ENCODE measurements around the gene ADTRP. TPM values are rescaled to one million over a fixed set of nuclear protein-coding genes. Genes with fewer than 3 reads are reported as not detected.

The ADTRP gene
- total RNA-seq, 4 donors from 2014 or later, result not detected

DNA sequence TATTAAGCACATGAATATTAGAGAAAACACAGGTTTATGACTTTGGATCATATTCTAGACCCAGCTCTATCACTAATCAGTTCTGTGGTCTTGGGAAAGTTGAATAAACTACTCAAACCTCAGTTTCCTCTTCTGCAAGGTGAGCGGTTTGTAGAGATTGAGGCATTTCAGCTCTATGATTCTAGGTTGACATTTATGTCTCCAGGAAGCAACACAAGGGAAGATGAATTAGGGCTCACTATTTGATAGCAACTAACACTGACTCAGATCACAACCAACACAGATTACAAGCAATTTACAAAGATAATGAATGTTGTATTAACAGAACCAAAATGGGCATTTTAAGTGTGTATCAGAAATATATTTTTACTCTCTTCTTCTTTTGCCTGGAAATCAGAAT lies 21.9 kb downstream of the ADTRP start:
- Histone ChIP-seq H3K4me1 (no peaks in the 10 kb centered on the region), H3K36me3 (no peaks in the 10 kb centered on the region), H3K9me3 (peaks cover 0 to 4% (median 0%) of the 10 kb centered on the region in 4 donors), H3K27ac (no peak overlapping the region), H3K27me3 (no peaks in the 10 kb centered on the region), H3K4me3 (no peak overlapping the region)
- 47 to 90% methylated on average over 1 of the region's 1 CpG for WGBS, 2 donors
- DNase-seq (ENCODE audit: low spot score in 2 of 2), result no peak
- TF ChIP-seq EP300 (IDR thresholded peaks at IDR 0.05), result no peak
- TF ChIP-seq POLR2A (IDR thresholded peaks at IDR 0.05), result no peak
- TF ChIP-seq, protein P1, sequence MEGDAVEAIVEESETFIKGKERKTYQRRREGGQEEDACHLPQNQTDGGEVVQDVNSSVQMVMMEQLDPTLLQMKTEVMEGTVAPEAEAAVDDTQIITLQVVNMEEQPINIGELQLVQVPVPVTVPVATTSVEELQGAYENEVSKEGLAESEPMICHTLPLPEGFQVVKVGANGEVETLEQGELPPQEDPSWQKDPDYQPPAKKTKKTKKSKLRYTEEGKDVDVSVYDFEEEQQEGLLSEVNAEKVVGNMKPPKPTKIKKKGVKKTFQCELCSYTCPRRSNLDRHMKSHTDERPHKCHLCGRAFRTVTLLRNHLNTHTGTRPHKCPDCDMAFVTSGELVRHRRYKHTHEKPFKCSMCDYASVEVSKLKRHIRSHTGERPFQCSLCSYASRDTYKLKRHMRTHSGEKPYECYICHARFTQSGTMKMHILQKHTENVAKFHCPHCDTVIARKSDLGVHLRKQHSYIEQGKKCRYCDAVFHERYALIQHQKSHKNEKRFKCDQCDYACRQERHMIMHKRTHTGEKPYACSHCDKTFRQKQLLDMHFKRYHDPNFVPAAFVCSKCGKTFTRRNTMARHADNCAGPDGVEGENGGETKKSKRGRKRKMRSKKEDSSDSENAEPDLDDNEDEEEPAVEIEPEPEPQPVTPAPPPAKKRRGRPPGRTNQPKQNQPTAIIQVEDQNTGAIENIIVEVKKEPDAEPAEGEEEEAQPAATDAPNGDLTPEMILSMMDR (IDR thresholded peaks at IDR 0.05), result no peak

DNA sequence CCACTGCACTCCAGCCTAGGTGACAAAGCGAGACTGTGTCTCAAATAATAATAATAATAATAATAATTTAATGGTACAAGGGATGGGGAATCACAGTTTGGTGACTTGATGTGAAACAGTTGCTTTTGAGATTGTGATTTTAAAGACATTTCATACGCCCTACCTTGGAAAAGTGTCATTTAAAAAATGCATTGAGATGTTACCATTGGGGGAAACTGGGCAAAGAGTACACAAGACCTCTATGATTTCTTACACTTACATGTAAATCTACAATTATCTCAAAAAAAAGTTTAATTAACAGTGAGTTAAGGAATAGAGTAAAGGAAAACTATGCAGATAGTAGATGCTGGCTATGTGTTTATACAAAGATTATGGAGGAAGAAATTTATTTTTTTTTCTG lies 22.3 kb downstream of the ADTRP start:
- Histone ChIP-seq H3K9me3 (peaks cover 0 to 4% (median 0%) of the 10 kb centered on the region in 4 donors), H3K27me3 (no peaks in the 10 kb centered on the region), H3K36me3 (no peaks in the 10 kb centered on the region), H3K27ac (no peak overlapping the region), H3K4me1 (no peaks in the 10 kb centered on the region), H3K4me3 (no peak overlapping the region)
- WGBS, 2 donors, result 88 to 90% methylated on average over 2 of the region's 2 CpGs
- TF ChIP-seq EP300 (IDR thresholded peaks at IDR 0.05), result no peak
- TF ChIP-seq POLR2A (IDR thresholded peaks at IDR 0.05), result no peak
- TF ChIP-seq, protein P1 (IDR thresholded peaks at IDR 0.05), result no peak
- DNase-seq (ENCODE audit: low spot score in 2 of 2), result no peak

DNA sequence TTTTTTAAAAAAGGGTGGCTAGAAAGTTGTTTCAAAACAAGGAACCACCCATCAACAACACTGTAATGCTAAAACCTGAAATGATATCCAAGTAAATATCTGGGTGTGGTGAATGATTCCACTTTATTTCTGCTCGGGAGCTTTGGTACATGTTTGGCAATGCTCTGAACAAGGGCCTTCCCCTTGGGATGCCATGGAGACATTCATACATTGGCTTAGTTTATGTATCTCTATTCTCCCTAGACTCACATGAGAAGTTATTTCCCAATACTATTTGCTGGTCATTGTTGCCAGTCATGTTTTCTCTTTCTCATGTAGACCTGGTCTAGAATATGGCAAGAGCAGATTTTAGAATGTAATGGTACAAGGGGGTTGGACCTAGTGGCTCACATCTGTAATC lies 22.9 kb downstream of the ADTRP start:
- H3K4me1 ChIP-seq, result no peaks in the 10 kb centered on the region
- 68 to 83% methylated on average over 1 of the region's 1 CpG for WGBS, 2 donors
- no peak overlapping the region for H3K4me3 ChIP-seq
- H3K27me3 ChIP-seq, result no peaks in the 10 kb centered on the region
- no peak for DNase-seq (ENCODE audit: low spot score in 2 of 2)
- TF ChIP-seq EP300 (IDR thresholded peaks at IDR 0.05) (no peak), POLR2A (IDR thresholded peaks at IDR 0.05) (no peak)
- TF ChIP-seq, protein P1 (IDR thresholded peaks at IDR 0.05), result no peak
- peak overlapping the region in 1 of 4 donors; percentile 29 for H3K27ac ChIP-seq
- peaks cover 0 to 4% (median 0%) of the 10 kb centered on the region in 4 donors for H3K9me3 ChIP-seq
- no peaks in the 10 kb centered on the region for H3K36me3 ChIP-seq

DNA sequence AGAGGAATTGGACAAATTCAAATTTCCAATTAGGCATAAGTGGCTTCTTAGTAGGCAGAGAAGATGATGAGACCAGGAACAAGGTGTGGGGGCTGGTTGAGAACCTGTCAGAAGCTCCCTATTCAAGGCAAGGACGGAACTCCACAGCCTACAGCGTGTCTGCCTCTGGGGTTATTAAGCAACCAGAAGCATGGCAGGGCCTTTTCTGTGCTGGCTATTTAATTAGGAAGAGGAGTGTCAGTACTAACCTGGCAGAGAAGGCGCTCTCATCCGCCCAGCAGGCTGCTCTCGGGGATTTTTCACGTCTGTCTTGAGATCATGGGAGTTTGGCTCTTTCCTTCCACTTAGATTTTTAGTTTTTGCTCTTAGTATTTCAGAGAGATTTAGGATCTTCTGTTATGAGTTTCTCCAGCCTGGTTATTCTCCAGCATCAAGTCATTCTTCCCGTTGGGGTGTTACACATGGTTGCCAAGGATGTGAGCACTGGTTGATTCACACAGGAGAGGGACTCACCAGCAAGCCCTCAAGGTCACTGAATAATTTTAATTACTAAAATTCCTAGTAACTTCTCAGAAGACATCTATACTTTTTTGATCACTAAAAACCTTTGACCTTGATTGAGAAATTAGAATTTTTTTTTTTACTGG lies 23.9 kb downstream of the ADTRP start:
- TF ChIP-seq EP300 (IDR thresholded peaks at IDR 0.05) (no peak), POLR2A (IDR thresholded peaks at IDR 0.05) (no peak)
- TF ChIP-seq, protein P1 (IDR thresholded peaks at IDR 0.05), result no peak
- WGBS, 2 donors, result 75 to 76% methylated on average over 7 of the region's 7 CpGs
- no peak for DNase-seq (ENCODE audit: low spot score in 2 of 2)

DNA sequence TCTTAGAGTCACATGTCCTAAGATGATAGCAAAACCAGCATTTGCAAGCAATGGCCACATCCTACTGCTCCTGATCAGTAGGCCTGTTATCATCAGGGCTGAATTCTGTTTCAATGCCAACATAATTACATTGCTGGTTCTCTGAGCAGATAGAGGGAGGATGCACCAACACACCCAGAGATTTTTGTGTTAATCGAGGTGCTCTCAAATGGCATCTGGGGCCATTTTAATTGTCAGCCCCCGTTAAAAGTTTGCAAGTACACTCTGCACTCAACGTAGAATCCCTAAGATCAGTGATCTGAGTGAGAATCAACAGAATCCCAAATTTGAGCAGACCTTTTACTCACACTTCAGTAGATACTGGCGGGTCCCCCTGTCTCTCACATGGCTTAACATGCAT lies 24.8 kb downstream of the ADTRP start:
- no peaks in the 10 kb centered on the region for H3K27me3 ChIP-seq
- H3K9me3 ChIP-seq, result peaks cover 0 to 4% (median 0%) of the 10 kb centered on the region in 4 donors
- TF ChIP-seq EP300 (IDR thresholded peaks at IDR 0.05), result no peak
- no peak for TF ChIP-seq POLR2A (IDR thresholded peaks at IDR 0.05)
- TF ChIP-seq, protein P1 (IDR thresholded peaks at IDR 0.05), result no peak
- no peaks in the 10 kb centered on the region for H3K4me1 ChIP-seq
- H3K36me3 ChIP-seq, result no peaks in the 10 kb centered on the region
- no peak overlapping the region for H3K4me3 ChIP-seq
- no peak for DNase-seq (ENCODE audit: low spot score in 2 of 2)
- WGBS, 2 donors, result 95 to 96% methylated on average over 4 of the region's 4 CpGs
- no peak overlapping the region for H3K27ac ChIP-seq

More for the DNA sequence above, 23.9 kb downstream of the ADTRP start:
- Histone ChIP-seq H3K36me3 (no peaks in the 10 kb centered on the region), H3K27ac (peak overlapping the region in 1 of 4 donors; percentile 38), H3K4me3 (no peak overlapping the region), H3K9me3 (peaks cover 0 to 4% (median 0%) of the 10 kb centered on the region in 4 donors), H3K27me3 (no peaks in the 10 kb centered on the region), H3K4me1 (no peaks in the 10 kb centered on the region)

All from tibial nerve (tissue), 4 donors.